Cardiac muscle cell (in vitro differentiated cells and primary cell): ENCODE measurements around the gene ITGB3. TPM values are rescaled to one million over a fixed set of nuclear protein-coding genes. Genes with fewer than 3 reads are reported as not detected.
A peak's percentile ranks its signal among the peaks of the same experiment; 100 is the strongest.
"Not testable (repeated sequence)": the region's sequence is repeated elsewhere in the genome, so short reads cannot be mapped to it uniquely, and the experiment has no call there.

Experiments
- DNase-seq, 2 donors: peaks; one replicate each; pipeline versions ENCODE4 v3.0.0 to v3.0.0-alpha.2; 2010 to 2017; ENCODE audit warnings: low read depth in 1 of 2, low spot score in 1 of 2
- H3K27ac ChIP-seq: fragments of 200-600 bp; sonication (generic); 2 replicates; pipeline ENCODE4 v1.5.1; 2016
- H3K27me3 ChIP-seq: fragments of 200-600 bp; sonication (generic); 2 replicates; pipeline ENCODE4 v1.6.0; 2016; ENCODE audit warnings: control low read depth
- H3K36me3 ChIP-seq: fragments of 200-600 bp; sonication (generic); 2 replicates; pipeline ENCODE4 v1.5.1; 2016; ENCODE audit warnings: control low read depth
- H3K4me1 ChIP-seq: fragments of 200-600 bp; sonication (generic); 2 replicates; pipeline ENCODE4 v1.8.1; 2017; ENCODE audit warnings: low read depth, mild to moderate bottlenecking, mixed run types
- H3K4me3 ChIP-seq: fragments of 200-600 bp; sonication (generic); 2 replicates; pipeline ENCODE4 v1.5.1; 2016; ENCODE audit warnings: mild to moderate bottlenecking
- H3K9me3 ChIP-seq: fragments of 200-600 bp; sonication (generic); 2 replicates; pipeline ENCODE4 v1.5.1; 2017; ENCODE audit warnings: low read depth, mild to moderate bottlenecking, control low read depth
- polyA plus RNA-seq: library from polyadenylated mRNA; unstranded; fragments of >200 nt; fragmentation: Nextera tagmentation; extraction: Ambion mirVana; gene quantifications from 2 replicates; pipeline ENCODE4 v1.2.1, GENCODE V29; 2016
- total RNA-seq: library from RNA; depleted of rRNA; stranded (reverse); fragments of >200 nt; gene quantifications from 2 replicates; pipeline ENCODE4 v1.2.3, GENCODE V29; 2016
- TF ChIP-seq, protein P1 (sequence below): IDR thresholded peaks from 2 replicates; pipeline ENCODE4 v1.5.1; 2012; ENCODE audit warnings: low read depth, mild to moderate bottlenecking, low read length

The ITGB3 gene
- total and polyA plus RNA-seq, 2 experiments from 2014 or later: 4.6 to 20.0 TPM

DNA sequence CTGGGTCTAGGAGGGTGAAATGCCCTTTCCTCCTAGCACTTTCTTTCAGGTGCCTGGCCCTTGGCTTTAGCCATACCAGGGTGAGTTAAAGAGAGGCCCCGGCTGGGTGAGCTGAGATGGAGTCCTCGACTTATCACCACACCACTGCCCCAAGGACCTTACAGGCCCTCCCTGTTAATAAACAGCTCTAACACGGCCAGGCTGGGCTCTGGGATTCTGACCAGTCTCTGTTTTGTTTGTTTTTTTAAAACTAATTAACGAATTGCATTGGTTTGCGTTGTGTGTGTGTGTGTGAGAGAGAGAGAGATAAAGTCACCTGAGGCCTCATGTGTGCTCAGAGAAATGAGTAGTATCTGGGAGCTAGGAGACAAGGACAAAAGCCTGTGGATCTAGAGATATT lies 30.2 kb upstream of the ITGB3 start:
- TF ChIP-seq, protein P1, sequence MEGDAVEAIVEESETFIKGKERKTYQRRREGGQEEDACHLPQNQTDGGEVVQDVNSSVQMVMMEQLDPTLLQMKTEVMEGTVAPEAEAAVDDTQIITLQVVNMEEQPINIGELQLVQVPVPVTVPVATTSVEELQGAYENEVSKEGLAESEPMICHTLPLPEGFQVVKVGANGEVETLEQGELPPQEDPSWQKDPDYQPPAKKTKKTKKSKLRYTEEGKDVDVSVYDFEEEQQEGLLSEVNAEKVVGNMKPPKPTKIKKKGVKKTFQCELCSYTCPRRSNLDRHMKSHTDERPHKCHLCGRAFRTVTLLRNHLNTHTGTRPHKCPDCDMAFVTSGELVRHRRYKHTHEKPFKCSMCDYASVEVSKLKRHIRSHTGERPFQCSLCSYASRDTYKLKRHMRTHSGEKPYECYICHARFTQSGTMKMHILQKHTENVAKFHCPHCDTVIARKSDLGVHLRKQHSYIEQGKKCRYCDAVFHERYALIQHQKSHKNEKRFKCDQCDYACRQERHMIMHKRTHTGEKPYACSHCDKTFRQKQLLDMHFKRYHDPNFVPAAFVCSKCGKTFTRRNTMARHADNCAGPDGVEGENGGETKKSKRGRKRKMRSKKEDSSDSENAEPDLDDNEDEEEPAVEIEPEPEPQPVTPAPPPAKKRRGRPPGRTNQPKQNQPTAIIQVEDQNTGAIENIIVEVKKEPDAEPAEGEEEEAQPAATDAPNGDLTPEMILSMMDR: no peak
- Histone ChIP-seq H3K27ac (peak overlapping the region; percentile 86), H3K4me1 (peaks cover 54% of the 10 kb centered on the region)

DNA sequence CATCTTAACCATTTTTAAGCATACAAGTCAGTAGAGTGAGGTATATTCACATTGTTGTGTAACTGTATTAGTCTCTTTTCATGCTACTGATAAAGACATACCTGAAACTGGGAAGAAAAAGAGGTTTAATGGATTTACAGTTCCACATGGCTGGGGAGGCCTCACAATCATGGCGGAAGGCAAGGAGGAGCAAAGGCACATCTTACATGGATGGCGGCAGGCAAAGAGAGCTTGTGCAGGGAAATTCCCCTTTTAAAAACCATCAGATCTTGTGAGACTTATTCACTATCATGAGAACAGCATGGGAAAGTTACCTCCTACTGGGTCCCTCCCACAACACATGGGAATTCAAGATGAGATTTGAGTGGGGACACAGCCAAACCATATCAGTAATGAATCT lies 29.6 kb upstream of the ITGB3 start:
- peaks cover 50% of the 10 kb centered on the region for H3K4me1 ChIP-seq
- not testable (repeated sequence) for DNase-seq, H3K27me3 ChIP-seq, H3K4me3 ChIP-seq, H3K9me3 ChIP-seq
- peaks cover 44% of the 10 kb centered on the region for H3K36me3 ChIP-seq
- peak overlapping the region; percentile 86 for H3K27ac ChIP-seq

More for the DNA sequence above, 30.2 kb upstream of the ITGB3 start:
- DNase-seq: no peak
- no peaks in the 10 kb centered on the region for H3K27me3 ChIP-seq
- H3K9me3 ChIP-seq: no peaks in the 10 kb centered on the region
- H3K36me3 ChIP-seq: peaks cover 44% of the 10 kb centered on the region
- no peak overlapping the region for H3K4me3 ChIP-seq

DNA sequence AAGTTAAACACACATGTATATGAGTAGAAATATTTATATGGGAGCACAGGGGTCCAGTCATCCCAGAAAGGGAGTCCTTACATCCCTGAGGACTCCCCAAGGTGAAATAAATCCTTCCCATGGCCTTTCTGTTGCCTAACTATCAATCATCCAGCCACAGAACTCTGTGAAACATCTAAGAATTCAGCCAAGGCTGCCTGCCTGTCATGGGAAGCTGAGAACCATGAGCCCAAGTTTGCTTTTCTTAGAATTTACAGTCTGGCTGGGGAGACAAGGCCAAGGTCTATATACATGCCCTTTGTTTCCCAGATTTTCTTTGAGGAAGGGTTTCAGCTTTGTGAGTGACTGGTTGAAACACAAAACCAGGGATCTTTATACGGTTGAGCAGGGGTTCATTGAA lies 28.7 kb upstream of the ITGB3 start:
- H3K27me3 ChIP-seq: no peaks in the 10 kb centered on the region
- H3K4me1 ChIP-seq: peaks cover 47% of the 10 kb centered on the region
- no peak overlapping the region for H3K4me3 ChIP-seq
- TF ChIP-seq, protein P1: no peak
- peaks cover 40% of the 10 kb centered on the region for H3K36me3 ChIP-seq
- no peaks in the 10 kb centered on the region for H3K9me3 ChIP-seq
- H3K27ac ChIP-seq: peak overlapping the region; percentile 86
- no peak for DNase-seq

DNA sequence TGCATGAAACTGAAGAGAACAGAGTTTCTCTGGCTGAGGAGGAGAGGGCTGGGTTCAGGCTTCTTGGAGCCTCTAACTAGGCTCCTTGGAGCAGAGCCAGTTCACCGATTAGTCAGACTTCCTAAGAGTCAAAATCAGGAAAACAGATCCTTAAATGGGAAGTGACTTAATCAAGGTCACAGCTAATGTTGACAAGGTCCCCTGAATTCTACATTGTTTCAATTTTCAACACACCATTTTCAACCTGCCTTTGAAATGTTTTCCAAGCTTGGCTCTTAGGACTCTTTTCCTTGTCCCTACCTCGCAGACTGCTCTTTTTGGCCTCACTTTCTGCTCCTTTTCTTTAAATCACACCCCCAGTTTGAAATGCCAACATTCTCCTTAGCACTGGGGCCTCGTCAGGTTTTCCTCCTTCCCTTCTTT lies 28.2 kb upstream of the ITGB3 start:
- Histone ChIP-seq H3K27ac (peak overlapping the region; percentile 86), H3K27me3 (no peaks in the 10 kb centered on the region), H3K4me3 (no peak overlapping the region), H3K9me3 (no peaks in the 10 kb centered on the region), H3K36me3 (peaks cover 35% of the 10 kb centered on the region), H3K4me1 (peaks cover 47% of the 10 kb centered on the region)
- TF ChIP-seq, protein P1: no peak
- peak in 1 of 2 donors; percentile 93 for DNase-seq

DNA sequence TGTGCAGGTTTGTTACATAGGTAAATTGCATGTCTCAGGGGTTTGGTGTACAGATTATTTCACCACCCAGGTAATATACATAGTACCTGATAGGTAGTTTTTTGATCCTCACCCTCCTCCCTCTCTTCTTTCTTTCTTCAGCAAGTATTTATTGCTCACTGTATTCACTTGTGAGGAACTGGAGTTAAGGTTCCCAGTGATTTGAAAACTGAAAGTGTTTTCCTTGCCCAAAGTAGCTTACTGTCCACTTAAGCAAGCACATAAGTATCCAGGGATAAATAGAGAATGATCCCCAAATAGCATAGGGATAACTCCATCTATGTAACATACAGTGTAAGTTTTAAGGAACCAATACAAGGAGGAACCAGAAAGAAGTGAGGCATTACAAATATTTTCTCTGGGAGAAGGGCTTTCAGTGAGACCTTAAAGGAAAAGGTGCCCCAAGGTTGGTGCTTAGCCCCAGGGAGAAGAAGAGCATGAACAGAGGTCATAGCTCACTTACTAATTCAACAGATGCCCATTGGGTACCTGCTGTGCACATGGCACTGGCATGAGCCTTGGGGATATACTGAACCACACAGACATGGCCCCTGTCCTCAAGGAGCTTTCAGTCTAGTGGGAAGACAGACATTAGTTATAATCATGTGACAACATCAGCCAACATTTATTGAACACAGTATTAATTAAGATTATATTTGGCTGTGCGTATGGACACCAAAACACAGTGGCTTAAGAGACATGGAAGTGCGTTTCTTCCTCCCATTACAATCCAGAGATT lies 27.5 kb upstream of the ITGB3 start:
- peak in 1 of 2 donors; percentile 29 for DNase-seq
- H3K27ac ChIP-seq: peak overlapping the region; percentile 86
- H3K4me3 ChIP-seq: no peak overlapping the region
- TF ChIP-seq, protein P1: no peak
- H3K27me3 ChIP-seq: no peaks in the 10 kb centered on the region
- peaks cover 28% of the 10 kb centered on the region for H3K36me3 ChIP-seq
- no peaks in the 10 kb centered on the region for H3K9me3 ChIP-seq
- H3K4me1 ChIP-seq: peaks cover 41% of the 10 kb centered on the region

DNA sequence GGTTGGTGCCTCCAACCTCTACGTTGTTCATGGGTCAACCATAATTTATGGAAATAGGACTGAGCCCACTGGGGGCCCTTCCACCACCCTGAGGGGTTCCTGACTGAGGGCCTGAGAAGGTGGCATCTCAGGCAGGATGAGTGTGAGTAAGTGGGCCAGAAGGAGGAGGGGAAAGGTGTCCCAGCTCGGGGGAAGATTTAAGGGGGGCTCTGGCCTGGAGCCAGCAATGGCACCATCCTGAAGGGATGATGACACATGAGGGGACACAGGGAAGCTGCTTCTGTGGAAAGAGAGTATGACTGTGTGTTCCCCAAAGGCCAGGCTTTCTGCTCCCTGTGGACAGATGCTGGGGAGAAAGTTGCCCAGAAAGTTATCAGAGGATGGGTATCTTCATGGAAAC lies 25.8 kb upstream of the ITGB3 start:
- no peak for DNase-seq
- TF ChIP-seq, protein P1: no peak
- H3K27ac ChIP-seq: peak overlapping the region; percentile 30
- peaks cover 23% of the 10 kb centered on the region for H3K4me1 ChIP-seq
- no peak overlapping the region for H3K4me3 ChIP-seq
- H3K36me3 ChIP-seq: peaks cover 12% of the 10 kb centered on the region
- no peaks in the 10 kb centered on the region for H3K9me3 ChIP-seq
- no peaks in the 10 kb centered on the region for H3K27me3 ChIP-seq
